ENCODE results near the gene FNDC5.

- TF ChIP-seq CTCF (IDR thresholded peaks at IDR 0.05) (peak; percentile 12 to 40 (median 17)), POLR2A (IDR thresholded peaks at IDR 0.05) (no peak)
These were observed 15.5 kb upstream of the FNDC5 start, which contains the start of gene HPCA for GRCh38 chr1:32886004-32886827.

All from right lobe of liver (tissue), 4 donors.